Smooth muscle cell (in vitro differentiated cells): ENCODE results near the gene ONECUT3. TPM values are rescaled to one million over a fixed set of nuclear protein-coding genes. Genes with fewer than 3 reads are reported as not detected.

Experiments
- DNase-seq: peaks from one replicate; lab custom pipeline; 2025; ENCODE audit not compliant: unreplicated experiment; lab: John Stamatoyannopoulos, UW
- H2AFZ ChIP-seq: fragments of 200-600 bp; sonication (generic); 2 replicates; pipeline ENCODE4 v1.6.0; 2016; ENCODE audit warnings: antibody characterized with exemption, low read depth, mild to moderate bottlenecking
- H3F3A ChIP-seq: fragments of 200-600 bp; sonication (generic); 2 replicates; pipeline ENCODE4 v1.6.0; 2017; ENCODE audit warnings: antibody characterized with exemption, low read depth
- H3K27ac ChIP-seq: fragments of 200-600 bp; sonication (generic); 2 replicates; pipeline ENCODE4 v1.5.1; 2016; ENCODE audit warnings: low read depth, mild to moderate bottlenecking
- H3K27me3 ChIP-seq: fragments of 200-600 bp; sonication (generic); 2 replicates; pipeline ENCODE4 v1.6.1; 2016; ENCODE audit warnings: low read depth, mild to moderate bottlenecking
- H3K36me3 ChIP-seq: fragments of 200-600 bp; sonication (generic); 2 replicates; pipeline ENCODE4 v1.5.1; 2016; ENCODE audit warnings: low read depth
- H3K4me1 ChIP-seq: fragments of 200-600 bp; sonication (generic); 2 replicates; pipeline ENCODE4 v1.5.1; 2016; ENCODE audit warnings: low read depth
- H3K4me2 ChIP-seq: fragments of 200-600 bp; sonication (generic); 2 replicates; pipeline ENCODE4 v1.6.0; 2016; ENCODE audit warnings: mild to moderate bottlenecking
- H3K4me3 ChIP-seq: fragments of 200-600 bp; sonication (generic); 2 replicates; pipeline ENCODE4 v1.5.1; 2016; ENCODE audit warnings: mild to moderate bottlenecking
- H3K79me2 ChIP-seq: fragments of 200-600 bp; sonication (generic); 2 replicates; pipeline ENCODE4 v1.6.0; 2016; ENCODE audit warnings: low read depth, mild to moderate bottlenecking
- H3K9ac ChIP-seq: fragments of 200-600 bp; sonication (generic); 2 replicates; pipeline ENCODE4 v1.6.0; 2016; ENCODE audit warnings: low read depth
- H3K9me3 ChIP-seq: fragments of 200-600 bp; sonication (generic); replicated peaks from 2 replicates; pipeline ENCODE4 v1.5.1; 2016; ENCODE audit warnings: low read depth
- H4K20me1 ChIP-seq: fragments of 200-600 bp; sonication (generic); 2 replicates; pipeline ENCODE4 v1.6.0; 2016; ENCODE audit warnings: low read depth
- CTCF ChIP-seq: fragments of 200-600 bp; sonication (generic); IDR thresholded peaks from 2 replicates; pipeline ENCODE4 v1.5.1; 2017; ENCODE audit warnings: borderline replicate concordance, mild to moderate bottlenecking, antibody characterized with exemption; ENCODE audit not compliant: insufficient read depth, poor library complexity, severe bottlenecking
- WGBS: methylation state at CpG from one replicate; pipeline ENCODE4 v1.1.7; 2016; ENCODE audit warnings: low lambda C conversion rate; 5-methylcytosine and 5-hydroxymethylcytosine counted together
- polyA plus RNA-seq: library from polyadenylated mRNA; unstranded; fragments of >200 nt; fragmentation: Nextera tagmentation; extraction: Ambion mirVana; gene quantifications from 2 replicates; pipeline ENCODE4 v1.2.1, GENCODE V29; 2016
- total RNA-seq: library from RNA; depleted of rRNA; stranded (reverse); fragments of >200 nt; gene quantifications from 2 replicates; pipeline ENCODE4 v1.2.3, GENCODE V29; 2014

The ONECUT3 gene
- total and polyA plus RNA-seq, 2 experiments from 2014 or later: not detected

- Histone ChIP-seq H3F3A (peaks cover 2% of the 10 kb centered on the region), H3K4me3 (no peak overlapping the region), H3K9me3 (no peaks in the 10 kb centered on the region), H4K20me1 (no peaks in the 10 kb centered on the region), H3K36me3 (no peaks in the 10 kb centered on the region), H3K4me2 (no peak overlapping the region), H3K27me3 (peaks cover 51% of the 10 kb centered on the region), H3K79me2 (no peaks in the 10 kb centered on the region), H3K27ac (no peak overlapping the region), H2AFZ (no peak overlapping the region), H3K4me1 (peaks cover 3% of the 10 kb centered on the region), H3K9ac (no peak overlapping the region)
- TF ChIP-seq CTCF: no peak
- WGBS: 27% methylated on average over 17 of the region's 19 CpGs
- DNase-seq: no peak
These were observed 8.3 kb upstream of the ONECUT3 start for GRCh38 chr19:1744822-1745563.

- 4% methylated on average over 12 of the region's 14 CpGs for WGBS
- TF ChIP-seq CTCF: no peak
- no peaks in the 10 kb centered on the region for H3K36me3 ChIP-seq
- H3K4me2 ChIP-seq: no peak overlapping the region
- H3K9me3 ChIP-seq: no peaks in the 10 kb centered on the region
- no peak for DNase-seq
- peaks cover 2% of the 10 kb centered on the region for H3F3A ChIP-seq
- no peak overlapping the region for H3K27ac ChIP-seq
- no peak overlapping the region for H3K9ac ChIP-seq
- H3K79me2 ChIP-seq: no peaks in the 10 kb centered on the region
- H3K4me3 ChIP-seq: peak overlapping the region; percentile 7
- H4K20me1 ChIP-seq: no peaks in the 10 kb centered on the region
- peaks cover 52% of the 10 kb centered on the region for H3K27me3 ChIP-seq
- no peak overlapping the region for H2AFZ ChIP-seq
- peaks cover 3% of the 10 kb centered on the region for H3K4me1 ChIP-seq
These were observed 7.7 kb upstream of the ONECUT3 start for GRCh38 chr19:1745589-1746031.

- Histone ChIP-seq H3K4me1 (peaks cover 3% of the 10 kb centered on the region), H3K79me2 (no peaks in the 10 kb centered on the region), H2AFZ (no peak overlapping the region), H4K20me1 (no peaks in the 10 kb centered on the region), H3K4me3 (no peak overlapping the region), H3K36me3 (no peaks in the 10 kb centered on the region), H3F3A (peaks cover 2% of the 10 kb centered on the region), H3K4me2 (peak overlapping the region; percentile 55), H3K9me3 (no peaks in the 10 kb centered on the region), H3K27ac (no peak overlapping the region), H3K27me3 (peaks cover 61% of the 10 kb centered on the region), H3K9ac (no peak overlapping the region)
- 9% methylated on average over 30 of the region's 31 CpGs for WGBS
- TF ChIP-seq CTCF: no peak
- DNase-seq: no peak
These were observed 6.7 kb upstream of the ONECUT3 start for GRCh38 chr19:1746401-1747284.
